H1 (cell line): Measurements from ENCODE around the gene TMEM44. TPM values are rescaled to one million over a fixed set of nuclear protein-coding genes. Genes with fewer than 3 reads are reported as not detected.

Experiments
- polyA plus RNA-seq, 7 experiments: library from polyadenylated mRNA; depleted of rRNA in 3 of 7; stranded (reverse) in 5 of 7; unstranded in 2 of 7; fragments of >200 nt in 5 of 7; fragments of 200-250 nt in 2 of 7; gene quantifications; 1 replicate in 5 of 7; 2 replicates in 1 of 7; 4 replicates in 1 of 7; pipeline versions ENCODE4 v1.2.1 to v1.2.3, GENCODE V29; 2011 to 2013; ENCODE audit warnings: missing spikeins in 2 of 7, mixed read lengths in 2 of 7
- small RNA-seq: library from polyadenylated mRNA; stranded (forward); fragments of <200 nt; extraction: miRNeasy Mini kit (QIAGEN cat#:217004); gene quantifications from one replicate; pipeline ENCODE3, GENCODE V24; 2013; ENCODE audit not compliant: insufficient read depth
- total RNA-seq: library from RNA; stranded (reverse); fragmentation: NEBNext Ultra II Directional; extraction: Animal tissue kit (Norgen Biotek cat#: 25700); gene quantifications from 2 replicates; pipeline ENCODE4 v1.2.1, GENCODE V29; 2021

TMEM44 gene
- total and polyA plus RNA-seq, 2 of the 8 experiments (the other 6 are each of a cell fraction or from before 2014, with no cell fraction given): 14.0 to 16.7 TPM

Small RNAs within 50 kb of the gene (small RNA-seq; reads per million reads assigned to genes)
- gene AC046143.2: not detected

Other genes with a start within 250 kb of the TMEM44 start
- 0.10 and 0.13 TPM in 2 replicates for gene GP5, start 234.2 kb downstream of the TMEM44 start, total RNA-seq
- 0.05 and 0.14 TPM in 2 replicates for gene GP5, start 234.2 kb downstream of the TMEM44 start, polyA plus RNA-seq (2011; rRNA removed)
- 84.2 and 92.2 TPM in 2 replicates for gene ATP13A3, start 146.4 kb downstream of the TMEM44 start, total RNA-seq
- gene ATP13A3, start 146.4 kb downstream of the TMEM44 start, polyA plus RNA-seq (2011; rRNA removed): 12.5 and 18.6 TPM in 2 replicates
- 47.6 and 49.9 TPM in 2 replicates for gene LSG1, start 38.8 kb upstream of the TMEM44 start, total RNA-seq
- gene LSG1, start 38.8 kb upstream of the TMEM44 start, polyA plus RNA-seq (2011; rRNA removed): 17.8 and 23.7 TPM in 2 replicates
- 2.6 and 2.9 TPM in 2 replicates for gene FAM43A, start 52.5 kb upstream of the TMEM44 start, total RNA-seq
- gene FAM43A, start 52.5 kb upstream of the TMEM44 start, polyA plus RNA-seq (2011; rRNA removed): 2.3 and 4.9 TPM in 2 replicates